H9 (cell line): ENCODE measurements around the gene SLCO2A1. TPM values are rescaled to one million over a fixed set of nuclear protein-coding genes. Genes with fewer than 3 reads are reported as not detected.
A peak's percentile ranks its signal among the peaks of the same experiment; 100 is the strongest.

Experiments
- DNase-seq: peaks from one replicate; pipeline ENCODE4 v3.0.0-alpha.2; 2017
- H2AFZ ChIP-seq: one replicate; pipeline ENCODE4 v1.6.1; 2013; ENCODE audit warnings: mild to moderate bottlenecking, low read length, control low read depth, moderate library complexity
- H2AK5ac ChIP-seq: 2 replicates; pipeline ENCODE4 v1.6.1; 2013; ENCODE audit warnings: low read length, control low read depth, mixed read lengths; ENCODE audit not compliant: insufficient read length
- H2BK120ac ChIP-seq: one replicate; pipeline ENCODE4 v1.6.1; 2013; ENCODE audit warnings: low read depth, mild to moderate bottlenecking, low read length, control low read depth, inconsistent platforms; ENCODE audit not compliant: poor library complexity, severe bottlenecking
- H2BK12ac ChIP-seq: 2 replicates; pipeline ENCODE4 v1.6.1; 2013; ENCODE audit warnings: low read length, control low read depth, mixed read lengths, low read depth; ENCODE audit not compliant: insufficient read length
- H2BK15ac ChIP-seq: 2 replicates; pipeline ENCODE4 v1.6.1; 2013; ENCODE audit warnings: low read depth, low read length, control low read depth
- H2BK20ac ChIP-seq: one replicate; pipeline ENCODE4 v1.6.1; 2013; ENCODE audit warnings: low read depth, mild to moderate bottlenecking, low read length, control low read depth, inconsistent platforms; ENCODE audit not compliant: poor library complexity, severe bottlenecking
- H2BK5ac ChIP-seq: 2 replicates; pipeline ENCODE4 v1.6.1; 2013; ENCODE audit warnings: low read length, control low read depth, mixed read lengths; ENCODE audit not compliant: insufficient read length
- H3K14ac ChIP-seq: 2 replicates; pipeline ENCODE4 v1.6.1; 2013; ENCODE audit warnings: low read length, control low read depth; ENCODE audit not compliant: insufficient read depth
- H3K18ac ChIP-seq: 2 replicates; pipeline ENCODE4 v1.6.1; 2013; ENCODE audit warnings: low read depth, mild to moderate bottlenecking, mixed read lengths, low read length, control low read depth; ENCODE audit not compliant: insufficient read length
- H3K23ac ChIP-seq: 2 replicates; pipeline ENCODE4 v1.6.1; 2013; ENCODE audit warnings: low read length, control low read depth, mixed read lengths, low read depth; ENCODE audit not compliant: insufficient read length
- H3K23me2 ChIP-seq: 2 replicates; pipeline ENCODE4 v1.6.1; 2013; ENCODE audit warnings: low read depth, mild to moderate bottlenecking, mixed read lengths, low read length, control low read depth; ENCODE audit not compliant: insufficient read length, poor library complexity, severe bottlenecking
- H3K27ac ChIP-seq: 2 replicates; pipeline ENCODE4 v1.5.1; 2013; ENCODE audit warnings: low read length, control low read depth, mixed read lengths, low read depth; ENCODE audit not compliant: insufficient read length
- H3K27me3 ChIP-seq: 2 replicates; pipeline ENCODE4 v1.6.1; 2013; ENCODE audit warnings: low read length, control low read depth, inconsistent platforms; ENCODE audit not compliant: insufficient read depth
- H3K4ac ChIP-seq: 2 replicates; pipeline ENCODE4 v1.6.1; 2013; ENCODE audit warnings: low read depth, mild to moderate bottlenecking, control low read depth, inconsistent platforms, low read length, moderate library complexity
- H3K4me1 ChIP-seq: 2 replicates; pipeline ENCODE4 v1.6.1; 2013; ENCODE audit warnings: low read length, control low read depth, inconsistent platforms; ENCODE audit not compliant: insufficient read depth
- H3K4me2 ChIP-seq: 2 replicates; pipeline ENCODE4 v1.6.1; 2013; ENCODE audit warnings: low read length, control low read depth, mixed read lengths; ENCODE audit not compliant: insufficient read length, insufficient read depth
- H3K56ac ChIP-seq: 2 replicates; pipeline ENCODE4 v1.6.1; 2013; ENCODE audit warnings: low read depth, mild to moderate bottlenecking, mixed read lengths, low read length, control low read depth; ENCODE audit not compliant: insufficient read length
- H3K79me1 ChIP-seq: 2 replicates; pipeline ENCODE4 v1.6.1; 2013; ENCODE audit warnings: low read depth, mild to moderate bottlenecking, moderate library complexity, low read length, control low read depth, inconsistent platforms; ENCODE audit not compliant: insufficient read depth, poor library complexity, severe bottlenecking
- H3K79me2 ChIP-seq: 2 replicates; pipeline ENCODE4 v1.6.1; 2013; ENCODE audit warnings: low read length, control low read depth, inconsistent platforms; ENCODE audit not compliant: insufficient read depth
- H3K9ac ChIP-seq: 2 replicates; pipeline ENCODE4 v1.6.1; 2013; ENCODE audit warnings: low read length, control low read depth, mixed read lengths; ENCODE audit not compliant: insufficient read length; ENCODE audit errors: extremely low read depth
- H3K9me3 ChIP-seq: one replicate; pipeline ENCODE4 v1.6.1; 2013; ENCODE audit warnings: low read depth, low read length, inconsistent platforms; ENCODE audit not compliant: control insufficient read depth
- H3T11ph ChIP-seq: one replicate; pipeline ENCODE4 v1.6.1; 2013; ENCODE audit warnings: mild to moderate bottlenecking, low read length, control low read depth, inconsistent platforms
- H4K20me1 ChIP-seq: one replicate; pipeline ENCODE4 v1.6.1; 2013; ENCODE audit not compliant: control insufficient read depth, insufficient read length, insufficient read depth
- H4K5ac ChIP-seq: 2 replicates; pipeline ENCODE4 v1.6.1; 2013; ENCODE audit warnings: low read depth, mild to moderate bottlenecking, mixed read lengths, low read length, control low read depth; ENCODE audit not compliant: insufficient read length
- H4K8ac ChIP-seq: replicated peaks from 2 replicates; pipeline ENCODE4 v1.6.1; 2013; ENCODE audit warnings: low read length, control low read depth, mixed read lengths, low read depth; ENCODE audit not compliant: insufficient read length
- H4K91ac ChIP-seq: 2 replicates; pipeline ENCODE4 v1.6.1; 2013; ENCODE audit warnings: low read depth, mild to moderate bottlenecking, moderate library complexity, mixed read lengths, low read length, control low read depth; ENCODE audit not compliant: insufficient read length
- H3K27ac Mint-ChIP-seq, 3 experiments: 2 replicates in 2 of 3; 3 replicates in 1 of 3; pipeline ENCODE4 v1.8.0; 2020 to 2021; ENCODE audit warnings: mixed read lengths in 3 of 3, mild to moderate bottlenecking in 1 of 3, moderate library complexity in 1 of 3
- H3K27me3 Mint-ChIP-seq: 2 replicates; pipeline ENCODE4 v1.8.0; 2021; ENCODE audit warnings: low read depth, mild to moderate bottlenecking, moderate library complexity, mixed read lengths
- H3K36me3 Mint-ChIP-seq, 3 experiments: 2 replicates in 2 of 3; 3 replicates in 1 of 3; pipeline ENCODE4 v1.8.0; 2020 to 2021; ENCODE audit warnings: low read depth in 3 of 3, mixed read lengths in 3 of 3; ENCODE audit not compliant: insufficient read depth in 1 of 3
- H3K4me1 Mint-ChIP-seq, 2 experiments: 2 replicates each; pipeline ENCODE4 v1.8.0; 2020; ENCODE audit warnings: mixed read lengths in 2 of 2
- H3K4me3 Mint-ChIP-seq, 2 experiments: 2 replicates in 1 of 2; 3 replicates in 1 of 2; pipeline ENCODE4 v1.8.0; 2020 to 2021; ENCODE audit warnings: mild to moderate bottlenecking in 2 of 2, mixed read lengths in 2 of 2, moderate library complexity in 1 of 2
- H3K9me3 Mint-ChIP-seq, 2 experiments: 2 replicates in 1 of 2; 3 replicates in 1 of 2; pipeline ENCODE4 v1.8.0; 2020; ENCODE audit warnings: mild to moderate bottlenecking in 2 of 2, mixed read lengths in 2 of 2, moderate library complexity in 1 of 2
- CTCF ChIP-seq: fragments of 200-600 bp; sonication (generic); conservative IDR thresholded peaks from 3 replicates; pipeline ENCODE4 v1.8.0; 2021; ENCODE audit warnings: antibody characterized with exemption, mild to moderate bottlenecking
- WGBS: extraction: QIAGEN DNeasy Blood & Tissue Kit; methylation state at CpG from one replicate; pipeline ENCODE4 v1.1.7; 2013; ENCODE audit warnings: missing lambda C conversion rate, low lambda C conversion rate, mixed read lengths; ENCODE audit not compliant: insufficient read length; ENCODE audit errors: extremely low coverage; 5-methylcytosine and 5-hydroxymethylcytosine counted together
- total RNA-seq: library from RNA; stranded (reverse); gene quantifications from 2 replicates; pipeline ENCODE4 v1.2.1, GENCODE V29; 2021

SLCO2A1 gene
- total RNA-seq, 1 experiment from 2014 or later = 0.98 TPM

GRCh38 chr3:134018406-134018805, 11.3 kb downstream of the SLCO2A1 start:
- Histone ChIP-seq H4K8ac (no peak overlapping the region), H3K27me3 (no peaks in the 10 kb centered on the region), H3K14ac (no peak overlapping the region), H2AK5ac (no peak overlapping the region), H3K79me2 (no peaks in the 10 kb centered on the region), H2BK12ac (no peak overlapping the region), H3K79me1 (no peaks in the 10 kb centered on the region), H3K9me3 (no peaks in the 10 kb centered on the region), H3K23me2 (no peaks in the 10 kb centered on the region), H3K4me2 (no peak overlapping the region), H4K20me1 (no peaks in the 10 kb centered on the region), H3K9ac (no peak overlapping the region), H4K5ac (no peak overlapping the region), H2BK5ac (no peak overlapping the region), H3K27ac (no peak overlapping the region), H2BK120ac (no peak overlapping the region), H3K4me1 (no peaks in the 10 kb centered on the region), H3T11ph (no peak overlapping the region), H2BK20ac (no peak overlapping the region), H2BK15ac (no peak overlapping the region), H3K56ac (no peak overlapping the region), H3K23ac (no peak overlapping the region), H2AFZ (no peak overlapping the region), H3K4ac (no peak overlapping the region), H3K18ac (no peak overlapping the region), H4K91ac (no peak overlapping the region)
- Mint-ChIP-seq H3K9me3 (no peaks in the 10 kb centered on the region), H3K4me1 (peaks cover 3% of the 10 kb centered on the region in 2 experiments; a peak in 3 of 4 replicates), H3K27ac (0 out of 7 replicates have a peak overlapping the region, but pooled peaks of 1 of the 3 experiments have one; percentile 48), H3K36me3 (no peaks in the 10 kb centered on the region), H3K4me3 (no peak overlapping the region), H3K27me3 (peaks cover 15% of the 10 kb centered on the region)
- no peak for DNase-seq
- no CpG with 5 or more reads among the region's 3 CpGs for WGBS
- no peak for TF ChIP-seq CTCF
